Measurements from ENCODE around the gene ANO4.

The ANO4 gene

DNA sequence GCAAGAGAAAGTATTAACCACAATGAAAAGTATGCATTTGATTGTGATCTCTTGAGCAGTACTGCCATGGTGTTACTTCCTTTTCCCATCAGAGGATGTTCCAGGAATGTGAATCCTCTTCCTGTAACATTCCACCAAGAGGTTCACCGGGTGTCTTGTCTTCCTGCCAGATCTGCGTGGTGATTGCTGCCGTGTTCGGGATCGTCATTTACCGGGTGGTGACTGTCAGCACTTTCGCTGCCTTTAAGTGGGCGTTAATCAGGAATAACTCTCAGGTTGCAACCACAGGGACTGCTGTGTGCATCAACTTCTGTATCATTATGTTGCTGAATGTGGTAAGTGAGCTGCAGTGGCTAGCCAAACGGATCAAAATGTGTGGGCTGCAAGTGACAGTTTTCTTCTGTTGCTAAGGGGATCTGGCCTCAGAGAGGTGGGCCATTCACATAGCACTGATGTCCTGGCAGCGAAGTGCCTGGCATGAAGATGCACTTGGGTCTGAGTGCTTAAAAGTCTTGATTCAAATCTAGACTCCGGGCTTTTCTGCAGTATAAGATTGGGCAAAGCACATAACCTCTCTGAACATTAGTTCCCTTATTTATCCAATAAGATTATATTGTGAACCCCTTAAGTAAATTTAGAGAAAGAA is 292.0 kb downstream of the ANO4 start:
- no peak overlapping the region for H3K4me3 ChIP-seq (ENCODE audit: low read depth, low read length)
- no peak overlapping the region for H3K27ac ChIP-seq (ENCODE audit: extremely low read depth, low read depth, low read length)
- ChIA-PET CTCF (interaction anchor here (0.6 kb wide), 1 partner anchor 240 kb away, joined by 3 read pairs; no protein-coding TSS in a partner anchor), POLR2A (no interaction called here)
- no peaks in the 10 kb centered on the region for H3K4me1 ChIP-seq (ENCODE audit: control insufficient read depth, insufficient read depth, low read length)
- no peaks in the 10 kb centered on the region for H3K9me3 ChIP-seq (ENCODE audit: control insufficient read depth, insufficient read depth, low read depth, low read length)
- TF ChIP-seq ZFHX2 (tag by site-specific recombination; conservative IDR thresholded peaks at IDR 0.05) (peak; percentile 69), ZNF184 (tag by site-specific recombination; IDR thresholded peaks at IDR 0.05) (no peak), OSR2 (tag by site-specific recombination; IDR thresholded peaks at IDR 0.05) (peak; percentile 25; the same call in 1 of the 2 replicates), ZNF521 (tag by site-specific recombination; IDR thresholded peaks at IDR 0.05) (no peak), ZNF394 (tag by site-specific recombination; IDR thresholded peaks at IDR 0.05; ENCODE audit: borderline replicate concordance) (no peak), ZNF621 (tag by site-specific recombination; IDR thresholded peaks at IDR 0.05) (no peak), RBAK (tag by site-specific recombination; IDR thresholded peaks at IDR 0.05) (no peak), EGR2 (tag by site-specific recombination; IDR thresholded peaks at IDR 0.05; ENCODE audit: low read depth) (peak; percentile 68), FEZF1 (tag by site-specific recombination; IDR thresholded peaks at IDR 0.05) (0 out of 2 replicates have a peak, but pooled peaks have one; percentile 7), ZNF146 (tag by site-specific recombination; IDR thresholded peaks at IDR 0.05) (no peak), ZNF544 (tag by site-specific recombination; IDR thresholded peaks at IDR 0.05) (no peak)
- TF ChIP-seq, protein P1, sequence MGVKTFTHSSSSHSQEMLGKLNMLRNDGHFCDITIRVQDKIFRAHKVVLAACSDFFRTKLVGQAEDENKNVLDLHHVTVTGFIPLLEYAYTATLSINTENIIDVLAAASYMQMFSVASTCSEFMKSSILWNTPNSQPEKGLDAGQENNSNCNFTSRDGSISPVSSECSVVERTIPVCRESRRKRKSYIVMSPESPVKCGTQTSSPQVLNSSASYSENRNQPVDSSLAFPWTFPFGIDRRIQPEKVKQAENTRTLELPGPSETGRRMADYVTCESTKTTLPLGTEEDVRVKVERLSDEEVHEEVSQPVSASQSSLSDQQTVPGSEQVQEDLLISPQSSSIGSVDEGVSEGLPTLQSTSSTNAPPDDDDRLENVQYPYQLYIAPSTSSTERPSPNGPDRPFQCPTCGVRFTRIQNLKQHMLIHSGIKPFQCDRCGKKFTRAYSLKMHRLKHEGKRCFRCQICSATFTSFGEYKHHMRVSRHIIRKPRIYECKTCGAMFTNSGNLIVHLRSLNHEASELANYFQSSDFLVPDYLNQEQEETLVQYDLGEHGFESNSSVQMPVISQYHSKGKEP (tag by site-specific recombination; IDR thresholded peaks at IDR 0.05): no peak
- TF ChIP-seq, protein P2, sequence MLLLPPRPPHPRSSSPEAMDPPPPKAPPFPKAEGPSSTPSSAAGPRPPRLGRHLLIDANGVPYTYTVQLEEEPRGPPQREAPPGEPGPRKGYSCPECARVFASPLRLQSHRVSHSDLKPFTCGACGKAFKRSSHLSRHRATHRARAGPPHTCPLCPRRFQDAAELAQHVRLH (tag by site-specific recombination; IDR thresholded peaks at IDR 0.05): no peak
- H3K36me3 ChIP-seq (ENCODE audit: control insufficient read depth in 2 of 2, insufficient read depth in 1 of 2, low read length in 2 of 2): no peaks in the 10 kb centered on the region

DNA sequence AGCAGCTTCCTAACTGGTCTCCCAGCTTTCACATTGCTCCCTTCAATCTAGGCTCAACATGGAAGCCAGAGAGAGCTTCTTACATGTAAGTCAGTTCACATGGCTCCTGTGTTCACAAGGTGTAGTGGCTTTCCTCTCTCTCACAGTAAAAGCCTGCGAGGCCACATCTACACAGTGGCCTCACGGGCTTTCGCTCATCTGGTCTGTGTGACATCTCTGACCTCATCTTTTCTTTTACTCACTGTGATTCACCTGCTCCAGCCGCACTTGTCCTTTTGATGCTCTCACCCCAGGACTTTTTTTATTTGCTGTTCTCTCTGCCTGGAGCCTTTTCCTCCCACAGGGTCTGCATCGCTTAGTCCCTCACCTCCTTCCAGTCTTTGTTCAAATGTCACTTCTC is 293.3 kb downstream of the ANO4 start:
- Histone ChIP-seq H3K9me3 (ENCODE audit: control insufficient read depth, insufficient read depth, low read depth, low read length) (no peaks in the 10 kb centered on the region), H3K27ac (ENCODE audit: extremely low read depth, low read depth, low read length) (no peak overlapping the region), H3K4me3 (ENCODE audit: low read depth, low read length) (no peak overlapping the region), H3K36me3 (ENCODE audit: control insufficient read depth in 2 of 2, insufficient read depth in 1 of 2, low read length in 2 of 2) (no peaks in the 10 kb centered on the region), H3K4me1 (ENCODE audit: control insufficient read depth, insufficient read depth, low read length) (no peaks in the 10 kb centered on the region)
- POLR2A ChIA-PET: no interaction called here
- TF ChIP-seq TRIM28 (IDR thresholded peaks at IDR 0.05; ENCODE audit: borderline replicate concordance, low read length) (no peak), ZSCAN23 (tag by site-specific recombination; IDR thresholded peaks at IDR 0.05) (no peak), ZBTB48 (tag by site-specific recombination; IDR thresholded peaks at IDR 0.05) (no peak), OVOL3 (tag by site-specific recombination; IDR thresholded peaks at IDR 0.05) (no peak), MEIS1 (CRISPR knock-in tag; IDR thresholded peaks at IDR 0.05; ENCODE audit: borderline replicate concordance) (no peak), HOXD13 (CRISPR knock-in tag; IDR thresholded peaks at IDR 0.05; ENCODE audit: borderline replicate concordance) (no peak)
- CTCF ChIA-PET: no interaction called here

DNA sequence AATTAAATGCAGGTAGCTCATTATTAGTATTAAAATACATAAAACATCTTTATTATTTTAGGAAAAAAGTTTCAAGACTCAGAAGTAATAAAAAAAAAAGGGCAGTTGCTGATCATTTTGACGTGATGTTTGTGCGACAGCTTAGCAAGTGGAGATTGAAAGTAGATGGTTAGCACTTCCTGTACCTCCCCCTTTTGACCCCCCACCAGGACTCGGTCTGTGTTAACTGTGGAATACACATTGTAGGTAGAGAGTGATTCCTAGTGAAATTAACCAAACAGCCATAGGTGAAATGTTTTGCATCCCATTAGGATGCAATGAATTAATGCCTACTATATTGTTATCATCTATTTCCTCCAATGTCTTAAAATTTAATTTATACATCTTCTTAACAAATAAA is 294.7 kb downstream of the ANO4 start:
- Histone ChIP-seq H3K4me1 (ENCODE audit: control insufficient read depth, insufficient read depth, low read length) (no peaks in the 10 kb centered on the region), H3K27ac (ENCODE audit: extremely low read depth, low read depth, low read length) (no peak overlapping the region), H3K36me3 (ENCODE audit: control insufficient read depth in 2 of 2, insufficient read depth in 1 of 2, low read length in 2 of 2) (no peaks in the 10 kb centered on the region), H3K4me3 (ENCODE audit: low read depth, low read length) (no peak overlapping the region), H3K9me3 (ENCODE audit: control insufficient read depth, insufficient read depth, low read depth, low read length) (no peaks in the 10 kb centered on the region)
- POLR2A ChIA-PET: no interaction called here
- CTCF ChIA-PET: no interaction called here
- TF ChIP-seq ZNF2 (tag by site-specific recombination; IDR thresholded peaks at IDR 0.05) (no peak), ZNF248 (tag by site-specific recombination; IDR thresholded peaks at IDR 0.05) (no peak), ZNF157 (tag by site-specific recombination; IDR thresholded peaks at IDR 0.05) (no peak), ZNF138 (tag by site-specific recombination; IDR thresholded peaks at IDR 0.05; ENCODE audit: borderline replicate concordance) (no peak), ZNF529 (tag by site-specific recombination; IDR thresholded peaks at IDR 0.05; ENCODE audit: insufficient replicate concordance) (no peak), ZNF324 (tag by site-specific recombination; IDR thresholded peaks at IDR 0.05) (no peak), ZNF266 (tag by site-specific recombination; IDR thresholded peaks at IDR 0.05; ENCODE audit: low read depth) (no peak), SCRT1 (tag by site-specific recombination; IDR thresholded peaks at IDR 0.05; ENCODE audit: borderline replicate concordance) (no peak)
- TF ChIP-seq, protein P3, sequence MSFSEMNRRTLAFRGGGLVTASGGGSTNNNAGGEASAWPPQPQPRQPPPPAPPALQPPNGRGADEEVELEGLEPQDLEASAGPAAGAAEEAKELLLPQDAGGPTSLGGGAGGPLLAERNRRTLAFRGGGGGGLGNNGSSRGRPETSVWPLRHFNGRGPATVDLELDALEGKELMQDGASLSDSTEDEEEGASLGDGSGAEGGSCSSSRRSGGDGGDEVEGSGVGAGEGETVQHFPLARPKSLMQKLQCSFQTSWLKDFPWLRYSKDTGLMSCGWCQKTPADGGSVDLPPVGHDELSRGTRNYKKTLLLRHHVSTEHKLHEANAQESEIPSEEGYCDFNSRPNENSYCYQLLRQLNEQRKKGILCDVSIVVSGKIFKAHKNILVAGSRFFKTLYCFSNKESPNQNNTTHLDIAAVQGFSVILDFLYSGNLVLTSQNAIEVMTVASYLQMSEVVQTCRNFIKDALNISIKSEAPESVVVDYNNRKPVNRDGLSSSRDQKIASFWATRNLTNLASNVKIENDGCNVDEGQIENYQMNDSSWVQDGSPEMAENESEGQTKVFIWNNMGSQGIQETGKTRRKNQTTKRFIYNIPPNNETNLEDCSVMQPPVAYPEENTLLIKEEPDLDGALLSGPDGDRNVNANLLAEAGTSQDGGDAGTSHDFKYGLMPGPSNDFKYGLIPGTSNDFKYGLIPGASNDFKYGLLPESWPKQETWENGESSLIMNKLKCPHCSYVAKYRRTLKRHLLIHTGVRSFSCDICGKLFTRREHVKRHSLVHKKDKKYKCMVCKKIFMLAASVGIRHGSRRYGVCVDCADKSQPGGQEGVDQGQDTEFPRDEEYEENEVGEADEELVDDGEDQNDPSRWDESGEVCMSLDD (tag by site-specific recombination; IDR thresholded peaks at IDR 0.05): no peak
- TF ChIP-seq, protein P4, sequence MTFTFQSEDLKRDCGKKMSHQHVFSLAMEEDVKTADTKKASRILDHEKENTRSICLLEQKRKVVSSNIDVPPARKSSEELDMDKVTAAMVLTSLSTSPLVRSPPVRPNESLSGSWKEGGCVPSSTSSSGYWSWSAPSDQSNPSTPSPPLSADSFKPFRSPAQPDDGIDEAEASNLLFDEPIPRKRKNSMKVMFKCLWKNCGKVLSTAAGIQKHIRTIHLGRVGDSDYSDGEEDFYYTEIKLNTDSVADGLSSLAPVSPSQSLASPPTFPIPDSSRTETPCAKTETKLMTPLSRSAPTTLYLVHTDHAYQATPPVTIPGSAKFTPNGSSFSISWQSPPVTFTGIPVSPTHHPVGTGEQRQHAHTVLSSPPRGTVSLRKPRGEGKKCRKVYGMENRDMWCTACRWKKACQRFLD (tag by site-specific recombination; IDR thresholded peaks at IDR 0.05): no peak

All from HEK293 (cell line).